HEK293 (cell line): Measurements from ENCODE around the gene PLEKHD1.

Experiments used
- CTCF ChIA-PET: fragments of 350-600 bp; formaldehyde crosslinking; extraction: SDS; loops from one replicate; lab custom pipeline; 2021; ENCODE audit warnings: antibody characterized with exemption; lab: Yijun Ruan, JAX
- POLR2A ChIA-PET: fragments of 300-600 bp; formaldehyde crosslinking; extraction: SDS; loops from one replicate; lab custom pipeline; 2020; ENCODE audit warnings: antibody characterized with exemption, inconsistent platforms; lab: Yijun Ruan, JAX
- H3K27ac ChIP-seq: fragments of 200-500 bp; sonication (Bioruptor generic); 2 replicates; pipeline ENCODE4 v1.5.1; 2014; ENCODE audit warnings: low read depth, low read length, control low read depth, inconsistent platforms; ENCODE audit errors: extremely low read depth
- H3K36me3 ChIP-seq, 2 experiments: fragments of 200-500 bp in 1 of 2; sonication (Bioruptor generic) in 1 of 2; 1 replicate in 1 of 2; 2 replicates in 1 of 2; pipeline ENCODE4 v1.5.1; 2014 to 2017; ENCODE audit warnings: inconsistent platforms in 2 of 2, low read length in 2 of 2; ENCODE audit not compliant: control insufficient read depth in 2 of 2, insufficient read depth in 1 of 2
- H3K4me1 ChIP-seq: fragments of 200-500 bp; sonication (Bioruptor generic); 2 replicates; pipeline ENCODE4 v1.5.1; 2014; ENCODE audit warnings: mild to moderate bottlenecking, low read length, inconsistent platforms; ENCODE audit not compliant: control insufficient read depth, insufficient read depth
- H3K4me3 ChIP-seq: 2 replicates; pipeline ENCODE4 v1.5.1; 2011; ENCODE audit warnings: low read depth, mild to moderate bottlenecking, control low read depth, low read length, moderate library complexity
- H3K9me3 ChIP-seq: fragments of 200-500 bp; sonication (Bioruptor generic); 2 replicates; pipeline ENCODE4 v1.5.1; 2014; ENCODE audit warnings: low read depth, low read length, inconsistent platforms; ENCODE audit not compliant: control insufficient read depth, insufficient read depth
- FEZF1 ChIP-seq: fragments of 450-650 bp; formaldehyde crosslinking; IDR thresholded peaks from 2 replicates; pipeline ENCODE4 v1.5.1; 2016; ENCODE audit warnings: missing biosample characterization, missing genetic modification characterization
- GLI4 ChIP-seq: fragments of 450-650 bp; formaldehyde crosslinking; IDR thresholded peaks from 2 replicates; pipeline ENCODE4 v1.5.1; 2016; ENCODE audit warnings: missing biosample characterization, missing genetic modification characterization
- KLF1 ChIP-seq: fragments of 450-650 bp; formaldehyde crosslinking; IDR thresholded peaks from 2 replicates; pipeline ENCODE4 v1.5.1; 2016; ENCODE audit warnings: missing biosample characterization, missing genetic modification characterization
- PRDM10 ChIP-seq: fragments of 450-650 bp; formaldehyde crosslinking; IDR thresholded peaks from 2 replicates; pipeline ENCODE4 v1.5.1; 2016; ENCODE audit warnings: missing biosample characterization, missing genetic modification characterization
- PRDM6 ChIP-seq: fragments of 450-650 bp; formaldehyde crosslinking; IDR thresholded peaks from 2 replicates; pipeline ENCODE4 v1.5.1; 2017; ENCODE audit warnings: missing biosample characterization, missing genetic modification characterization
- TRIM28 ChIP-seq: IDR thresholded peaks from 2 replicates; pipeline ENCODE4 v1.6.1; 2011; ENCODE audit warnings: low read length, control low read depth, borderline replicate concordance
- ZBTB44 ChIP-seq: fragments of 450-650 bp; IDR thresholded peaks from 2 replicates; pipeline ENCODE4 v1.5.1; 2018; ENCODE audit warnings: missing biosample characterization, mild to moderate bottlenecking, missing genetic modification characterization
- ZBTB48 ChIP-seq: fragments of 450-650 bp; formaldehyde crosslinking; IDR thresholded peaks from 2 replicates; pipeline ENCODE4 v1.5.1; 2016; ENCODE audit warnings: missing biosample characterization, missing genetic modification characterization
- ZNF10 ChIP-seq: fragments of 450-650 bp; formaldehyde crosslinking; IDR thresholded peaks from 2 replicates; pipeline ENCODE4 v1.5.1; 2017; ENCODE audit warnings: missing biosample characterization, missing genetic modification characterization
- ZNF140 ChIP-seq: fragments of 450-650 bp; formaldehyde crosslinking; IDR thresholded peaks from 2 replicates; pipeline ENCODE4 v1.5.1; 2016; ENCODE audit warnings: missing biosample characterization, missing genetic modification characterization
- ZNF311 ChIP-seq: fragments of 450-650 bp; formaldehyde crosslinking; IDR thresholded peaks from 2 replicates; pipeline ENCODE4 v1.5.1; 2017; ENCODE audit warnings: missing biosample characterization, missing genetic modification characterization, borderline replicate concordance
- ZNF335 ChIP-seq: fragments of 450-650 bp; formaldehyde crosslinking; conservative IDR thresholded peaks from 2 replicates; pipeline ENCODE4 v1.5.1; 2016; ENCODE audit warnings: missing biosample characterization, missing genetic modification characterization
- ZNF391 ChIP-seq: fragments of 450-650 bp; formaldehyde crosslinking; IDR thresholded peaks from 2 replicates; pipeline ENCODE4 v1.5.1; 2016; ENCODE audit warnings: low read depth, missing biosample characterization, missing genetic modification characterization, borderline replicate concordance
- ZNF501 ChIP-seq: fragments of 450-650 bp; formaldehyde crosslinking; IDR thresholded peaks from 2 replicates; pipeline ENCODE4 v1.5.1; 2016; ENCODE audit warnings: missing biosample characterization, missing genetic modification characterization
- ZNF585B ChIP-seq: fragments of 450-650 bp; formaldehyde crosslinking; IDR thresholded peaks from 2 replicates; pipeline ENCODE4 v1.5.1; 2016; ENCODE audit warnings: missing biosample characterization, missing genetic modification characterization
- ZNF707 ChIP-seq: fragments of 450-650 bp; formaldehyde crosslinking; IDR thresholded peaks from 2 replicates; pipeline ENCODE4 v1.5.1; 2016; ENCODE audit warnings: missing biosample characterization, missing genetic modification characterization
- ZNF747 ChIP-seq: fragments of 450-650 bp; formaldehyde crosslinking; IDR thresholded peaks from 2 replicates; pipeline ENCODE4 v1.5.1; 2016; ENCODE audit warnings: missing biosample characterization, missing genetic modification characterization
- ZNF776 ChIP-seq: fragments of 450-650 bp; formaldehyde crosslinking; IDR thresholded peaks from 2 replicates; pipeline ENCODE4 v1.5.0; 2017; ENCODE audit warnings: missing biosample characterization, missing genetic modification characterization, borderline replicate concordance
- ZNF843 ChIP-seq: fragments of 450-650 bp; formaldehyde crosslinking; IDR thresholded peaks from 2 replicates; pipeline ENCODE4 v1.5.1; 2016; ENCODE audit warnings: missing biosample characterization, missing genetic modification characterization
- ZSCAN23 ChIP-seq: fragments of 450-650 bp; formaldehyde crosslinking; IDR thresholded peaks from 2 replicates; pipeline ENCODE4 v1.5.1; 2016; ENCODE audit warnings: missing biosample characterization, missing genetic modification characterization

PLEKHD1 gene

GRCh38 chr14:69505338-69506240, 21.1 kb downstream of the PLEKHD1 start:
- no peak overlapping the region for H3K4me3 ChIP-seq
- CTCF ChIA-PET = interaction anchor here (0.6 to 1.3 kb wide), 3 partner anchors 14 to 159 kb away, joined by 3 to 5 read pairs (median 3); no protein-coding TSS in a partner anchor
- TF ChIP-seq KLF1 (no peak), ZNF843 (tag by site-specific recombination) (no peak), PRDM10 (no peak), GLI4 (tag by site-specific recombination) (no peak), ZNF501 (no peak), ZNF10 (tag by site-specific recombination) (no peak), TRIM28 (no peak), ZBTB44 (no peak), FEZF1 (no peak), ZNF707 (tag by site-specific recombination) (no peak)
- TF ChIP-seq, all 188 proteins: peak for 0
- POLR2A ChIA-PET = no interaction called here
- peaks cover 5% of the 10 kb centered on the region for H3K4me1 ChIP-seq
- no peaks in the 10 kb centered on the region for H3K9me3 ChIP-seq
- H3K27ac ChIP-seq = no peak overlapping the region
- H3K36me3 ChIP-seq = no peaks in the 10 kb centered on the region

DNA sequence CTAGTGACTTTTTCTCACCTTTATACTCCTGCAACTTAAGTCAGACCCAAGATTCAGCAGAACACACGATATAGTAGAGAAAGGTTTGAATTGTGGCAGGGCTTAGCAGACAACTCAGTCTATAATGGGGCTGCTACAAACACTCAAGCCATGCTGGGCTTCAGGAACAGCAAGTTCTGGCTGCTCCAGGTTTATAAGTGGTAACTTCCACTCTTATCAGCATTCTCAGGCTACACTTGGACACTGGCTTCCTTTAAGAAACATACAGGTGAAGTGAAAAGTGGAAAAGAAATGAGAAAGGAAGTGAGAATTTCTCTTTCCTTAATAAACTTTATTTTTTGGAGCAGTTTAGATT, 21.7 kb downstream of the PLEKHD1 start:
- CTCF ChIA-PET = interaction anchor here (0.6 to 1.3 kb wide), 3 partner anchors 13 to 159 kb away, joined by 3 to 5 read pairs (median 3); no protein-coding TSS in a partner anchor

GRCh38 chr14:69518289-69519101, 34.0 kb downstream of the PLEKHD1 start:
- ChIA-PET CTCF (interaction anchor here (0.6 to 2.1 kb wide), 7 partner anchors 13 to 555 kb away, joined by 3 to 7 read pairs (median 4); no protein-coding TSS in a partner anchor), POLR2A (no interaction called here)
- TF ChIP-seq ZNF335 (peak; percentile 87), ZBTB48 (no peak), PRDM6 (tag by site-specific recombination) (0 out of 2 replicates have a peak, but pooled peaks have one; percentile 10), FEZF1 (0 out of 2 replicates have a peak, but pooled peaks have one; percentile 22)
- no peak overlapping the region for H3K4me3 ChIP-seq
- H3K4me1 ChIP-seq = 0 out of 2 replicates have a peak, but pooled peaks cover 2% of the 10 kb centered on the region
- H3K9me3 ChIP-seq = no peaks in the 10 kb centered on the region
- no peak overlapping the region for H3K27ac ChIP-seq
- no peaks in the 10 kb centered on the region for H3K36me3 ChIP-seq

More for the DNA sequence above, 21.7 kb downstream of the PLEKHD1 start:
- no peak overlapping the region for H3K27ac ChIP-seq
- no peak for TF ChIP-seq ZNF585B (tag by site-specific recombination)
- TF ChIP-seq ZNF311 (tag by site-specific recombination) = no peak
- no peak for TF ChIP-seq ZNF776
- no peak for TF ChIP-seq ZNF391 (tag by site-specific recombination)
- no peak for TF ChIP-seq ZNF335
- no peak for TF ChIP-seq ZSCAN23 (tag by site-specific recombination)
- no peak for TF ChIP-seq ZNF140 (tag by site-specific recombination)
- TF ChIP-seq ZNF747 = no peak
- no peak for TF ChIP-seq ZNF707 (tag by site-specific recombination)
- no peak overlapping the region for H3K4me3 ChIP-seq
- no peaks in the 10 kb centered on the region for H3K36me3 ChIP-seq
- POLR2A ChIA-PET = no interaction called here
- peaks cover 5% of the 10 kb centered on the region for H3K4me1 ChIP-seq
- H3K9me3 ChIP-seq = no peaks in the 10 kb centered on the region
